Germinal center (tissue), 1 donor: ENCODE data around the gene SRGAP1.
A peak's percentile ranks its signal among the peaks of the same experiment; 100 is the strongest.
"Not testable (repeated sequence)": the region's sequence is repeated elsewhere in the genome, so short reads cannot be mapped to it uniquely, and the experiment has no call there.

Source experiments
- DNase-seq: peaks from one replicate; pipeline ENCODE4 v3.0.0; 2012; ENCODE audit warnings: mixed read lengths, low spot score

SRGAP1 gene

GRCh38 chr12:64085996-64086395, 241.5 kb downstream of the SRGAP1 start:
- no peak for DNase-seq

GRCh38 chr12:64086946-64087345, 242.4 kb downstream of the SRGAP1 start:
- no peak for DNase-seq

- no peak for DNase-seq
Measured at GRCh38 chr12:64087761-64088160, 243.3 kb downstream of the SRGAP1 start.

- peak; percentile 3 for DNase-seq
Measured at GRCh38 chr12:64088431-64089349, 244.2 kb downstream of the SRGAP1 start.

- no peak for DNase-seq
Measured at GRCh38 chr12:64090047-64090446, 245.5 kb downstream of the SRGAP1 start.

- no peak for DNase-seq
Measured at GRCh38 chr12:64091186-64091585, 246.7 kb downstream of the SRGAP1 start.

GRCh38 chr12:64092507-64093196, 248.2 kb downstream of the SRGAP1 start:
- DNase-seq = no peak

- DNase-seq = no peak
Measured at GRCh38 chr12:64093689-64094088, 249.2 kb downstream of the SRGAP1 start.

GRCh38 chr12:64097366-64098105, 253.0 kb downstream of the SRGAP1 start:
- DNase-seq = no peak

GRCh38 chr12:64098709-64099354, 254.3 kb downstream of the SRGAP1 start:
- DNase-seq = no peak

GRCh38 chr12:64099397-64099796, 254.9 kb downstream of the SRGAP1 start:
- no peak for DNase-seq

GRCh38 chr12:64102339-64102738, 257.8 kb downstream of the SRGAP1 start:
- DNase-seq = no peak

GRCh38 chr12:64103825-64104740, 259.6 kb downstream of the SRGAP1 start:
- DNase-seq = no peak

- DNase-seq = no peak
Measured at GRCh38 chr12:64105026-64105425, 260.5 kb downstream of the SRGAP1 start.

GRCh38 chr12:64107776-64108175, 263.3 kb downstream of the SRGAP1 start:
- no peak for DNase-seq

GRCh38 chr12:64109706-64110105, 265.2 kb downstream of the SRGAP1 start:
- DNase-seq = no peak

- no peak for DNase-seq
Measured at GRCh38 chr12:64110864-64111263, 266.4 kb downstream of the SRGAP1 start.

GRCh38 chr12:64116969-64117368, 272.5 kb downstream of the SRGAP1 start:
- no peak for DNase-seq

- no peak for DNase-seq
Measured at GRCh38 chr12:64120568-64120967, 276.1 kb downstream of the SRGAP1 start.

GRCh38 chr12:64121086-64121485, 276.6 kb downstream of the SRGAP1 start:
- DNase-seq = not testable (repeated sequence)

- DNase-seq = no peak
Measured at GRCh38 chr12:64122154-64122553, 277.7 kb downstream of the SRGAP1 start.
